ENCODE data around the gene TMEM9B. TPM values are rescaled to one million over a fixed set of nuclear protein-coding genes. Genes with fewer than 3 reads are reported as not detected.

The TMEM9B gene
- total and polyA plus RNA-seq, 9 of the 15 experiments (the other 6 are each of a cell fraction or from before 2014, with no cell fraction given): 7.7 to 20.0 (median 14.0) TPM

GRCh38 chr11:8922691-8923090, 41.6 kb downstream of the TMEM9B start:
- Histone ChIP-seq H3K79me2 (ENCODE audit: control insufficient read depth, insufficient read depth, low read length) (no peaks in the 10 kb centered on the region), H3K36me3 (ENCODE audit: control insufficient read depth, insufficient read depth, low read length) (peaks cover 50% of the 10 kb centered on the region), H3K9ac (ENCODE audit: insufficient read depth in 1 of 2, low read depth in 2 of 2, low read length in 2 of 2) (no peak overlapping the region), H2AFZ (ENCODE audit: low read depth, low read length) (no peak overlapping the region), H3K27me3 (ENCODE audit: control insufficient read depth in 2 of 2, insufficient read depth in 2 of 2, low read length in 2 of 2) (no peaks in the 10 kb centered on the region), H4K20me1 (replicated peaks; ENCODE audit: control insufficient read depth, insufficient read depth, low read length) (no peaks in the 10 kb centered on the region), H3K4me2 (ENCODE audit: insufficient read depth, low read length) (no peak overlapping the region), H3K4me3 (no peak overlapping the region), H3K9me3 (replicated peaks; ENCODE audit: control insufficient read depth, insufficient read depth, low read depth, low read length) (no peaks in the 10 kb centered on the region), H3K27ac (ENCODE audit: extremely low read depth, low read depth, low read length) (no peak overlapping the region), H3K4me1 (replicated peaks in 1 of 2; ENCODE audit: control insufficient read depth in 2 of 2, insufficient read depth in 2 of 2, low read length in 2 of 2) (no peaks in the 10 kb centered on the region), H3K9me1 (ENCODE audit: control insufficient read depth, insufficient read depth, low read length) (no peaks in the 10 kb centered on the region)
- intact Hi-C loops (cut with micrococcal nuclease) (no loop called here), in situ Hi-C loops (cut with MboI) (no loop called here)
- 81% methylated on average over 5 of the region's 5 CpGs for WGBS (ENCODE audit: insufficient coverage, low coverage, missing lambda C conversion rate)
- no peak for TF ChIP-seq PCBP1 (IDR thresholded peaks at IDR 0.05; ENCODE audit: low read depth, low read length, poor library complexity, severe bottlenecking)
- no peak for TF ChIP-seq CBFA2T2 (conservative IDR thresholded peaks at IDR 0.05)
- no peak for TF ChIP-seq CEBPB (tag; IDR thresholded peaks at IDR 0.05)
- no peak for TF ChIP-seq IRF2 (CRISPR knock-in tag; IDR thresholded peaks at IDR 0.05)
- no peak for TF ChIP-seq DACH1 (IDR thresholded peaks at IDR 0.05; ENCODE audit: partially characterized antibody)
- no peak for TF ChIP-seq WHSC1 (IDR thresholded peaks at IDR 0.05; ENCODE audit: low read length)
- TF ChIP-seq ZNF197 (CRISPR knock-in tag; IDR thresholded peaks at IDR 0.05; ENCODE audit: low read depth): no peak
- TF ChIP-seq SMAD3 (CRISPR knock-in tag; conservative IDR thresholded peaks at IDR 0.05): no peak
- TF ChIP-seq FOXJ2 (tag; IDR thresholded peaks at IDR 0.05): no peak
- TF ChIP-seq ZNF609 (CRISPR knock-in tag; IDR thresholded peaks at IDR 0.05; ENCODE audit: borderline replicate concordance): no peak
- ChIA-PET CTCF (ENCODE audit: low intra/inter-chr PET ratio) (no interaction called here), POLR2A (interaction anchor here (0.7 kb wide), 1 partner anchor 166 kb away, joined by 3 read pairs; no protein-coding TSS in a partner anchor)
- no peak for ATAC-seq
- peak in 1 of 4 experiments; percentile 6 for DNase-seq (ENCODE audit: extremely low read depth in 1 of 4, low spot score in 3 of 4)
- FAIRE-seq: no peak
- no TSS peak for BruUV-seq (replicated peaks)

Data from K562 (cell line).